ENCODE results near the gene ACE. TPM values are rescaled to one million over a fixed set of nuclear protein-coding genes. Genes with fewer than 3 reads are reported as not detected.

Gene ACE
- total RNA-seq, 1 experiment from 2014 or later, result 5.4 TPM

- peaks cover 6% of the 10 kb centered on the region; the same call in 1 of the 2 replicates for H3K4me1 ChIP-seq (ENCODE audit: insufficient read depth, low read length)
- H2BK5ac ChIP-seq (ENCODE audit: insufficient read length, low read length), result no peak overlapping the region
- H4K8ac ChIP-seq (replicated peaks; ENCODE audit: insufficient read length, low read depth, low read length), result no peak overlapping the region
- no peak overlapping the region for H2AFZ ChIP-seq (ENCODE audit: low read length)
- H3K9me3 ChIP-seq (ENCODE audit: control insufficient read depth, low read depth, low read length), result no peaks in the 10 kb centered on the region
- H3K18ac ChIP-seq (ENCODE audit: insufficient read length, low read depth, low read length), result no peak overlapping the region
- WGBS (ENCODE audit: extremely low coverage, insufficient read length, low lambda C conversion rate), result no CpG with 5 or more reads among the region's 24 CpGs
- no peak overlapping the region for H2BK20ac ChIP-seq (ENCODE audit: low read depth, low read length, poor library complexity, severe bottlenecking)
- no peak overlapping the region for H4K91ac ChIP-seq (ENCODE audit: insufficient read length, low read depth, low read length)
- H3K23ac ChIP-seq (ENCODE audit: insufficient read length, low read depth, low read length), result no peak overlapping the region
- no peak overlapping the region for H3K4ac ChIP-seq (ENCODE audit: low read depth, low read length)
- no peak overlapping the region for H3K14ac ChIP-seq (ENCODE audit: insufficient read depth, low read length)
- no peak overlapping the region for H4K5ac ChIP-seq (ENCODE audit: insufficient read length, low read depth, low read length)
- H3K56ac ChIP-seq (ENCODE audit: insufficient read length, low read depth, low read length), result no peak overlapping the region
- H3K4me1 Mint-ChIP-seq, result peaks cover 9 to 12% of the 10 kb centered on the region in 2 experiments
- no peak overlapping the region for H2BK120ac ChIP-seq (ENCODE audit: low read depth, low read length, poor library complexity, severe bottlenecking)
- H4K20me1 ChIP-seq (ENCODE audit: control insufficient read depth, insufficient read depth, insufficient read length), result no peaks in the 10 kb centered on the region
- H3T11ph ChIP-seq (ENCODE audit: low read length), result no peak overlapping the region
- no peak overlapping the region; a peak in 1 of 5 replicates for H3K4me3 Mint-ChIP-seq
- no peak overlapping the region for H3K27ac ChIP-seq (ENCODE audit: insufficient read length, low read depth, low read length)
- no peak overlapping the region for H2BK15ac ChIP-seq (ENCODE audit: low read depth, low read length)
- no peaks in the 10 kb centered on the region; a peak in 1 of 7 replicates for H3K36me3 Mint-ChIP-seq (ENCODE audit: insufficient read depth in 1 of 3, low read depth in 3 of 3)
- no peak overlapping the region for H2BK12ac ChIP-seq (ENCODE audit: insufficient read length, low read depth, low read length)
- H3K79me2 ChIP-seq (ENCODE audit: insufficient read depth, low read length), result no peaks in the 10 kb centered on the region
- no peak for TF ChIP-seq CTCF (conservative IDR thresholded peaks at IDR 0.05)
- H3K27me3 Mint-ChIP-seq (ENCODE audit: low read depth), result peaks cover 14% of the 10 kb centered on the region
- H3K79me1 ChIP-seq (ENCODE audit: insufficient read depth, low read depth, low read length, poor library complexity, severe bottlenecking), result no peaks in the 10 kb centered on the region
- H2AK5ac ChIP-seq (ENCODE audit: insufficient read length, low read length), result no peak overlapping the region
- no peak for DNase-seq
- H3K4me2 ChIP-seq (ENCODE audit: insufficient read depth, insufficient read length, low read length), result no peak overlapping the region
- no peaks in the 10 kb centered on the region; the same call in 1 of the 2 replicates for H3K27me3 ChIP-seq (ENCODE audit: insufficient read depth, low read length)
- no peak overlapping the region for H3K27ac Mint-ChIP-seq
- no peak overlapping the region for H3K9ac ChIP-seq (ENCODE audit: extremely low read depth, insufficient read length, low read length)
- peaks cover 8% of the 10 kb centered on the region for H3K23me2 ChIP-seq (ENCODE audit: insufficient read length, low read depth, low read length, poor library complexity, severe bottlenecking)
- H3K9me3 Mint-ChIP-seq, result no peaks in the 10 kb centered on the region; a peak in 2 of 5 replicates
Measured at GRCh38 chr17:63535640-63536039, 58.8 kb downstream of the ACE start.

Measured in H9 (cell line).